Smooth muscle cell (in vitro differentiated cells): ENCODE measurements around the gene ACAP1. TPM values are rescaled to one million over a fixed set of nuclear protein-coding genes. Genes with fewer than 3 reads are reported as not detected.

ENCODE experiments used
- DNase-seq: peaks from one replicate; lab custom pipeline; 2025; ENCODE audit not compliant: unreplicated experiment; lab: John Stamatoyannopoulos, UW
- H2AFZ ChIP-seq: fragments of 200-600 bp; sonication (generic); 2 replicates; pipeline ENCODE4 v1.6.0; 2016; ENCODE audit warnings: antibody characterized with exemption, low read depth, mild to moderate bottlenecking
- H3F3A ChIP-seq: fragments of 200-600 bp; sonication (generic); 2 replicates; pipeline ENCODE4 v1.6.0; 2017; ENCODE audit warnings: antibody characterized with exemption, low read depth
- H3K27ac ChIP-seq: fragments of 200-600 bp; sonication (generic); 2 replicates; pipeline ENCODE4 v1.5.1; 2016; ENCODE audit warnings: low read depth, mild to moderate bottlenecking
- H3K27me3 ChIP-seq: fragments of 200-600 bp; sonication (generic); 2 replicates; pipeline ENCODE4 v1.6.1; 2016; ENCODE audit warnings: low read depth, mild to moderate bottlenecking
- H3K36me3 ChIP-seq: fragments of 200-600 bp; sonication (generic); 2 replicates; pipeline ENCODE4 v1.5.1; 2016; ENCODE audit warnings: low read depth
- H3K4me1 ChIP-seq: fragments of 200-600 bp; sonication (generic); 2 replicates; pipeline ENCODE4 v1.5.1; 2016; ENCODE audit warnings: low read depth
- H3K4me2 ChIP-seq: fragments of 200-600 bp; sonication (generic); 2 replicates; pipeline ENCODE4 v1.6.0; 2016; ENCODE audit warnings: mild to moderate bottlenecking
- H3K4me3 ChIP-seq: fragments of 200-600 bp; sonication (generic); 2 replicates; pipeline ENCODE4 v1.5.1; 2016; ENCODE audit warnings: mild to moderate bottlenecking
- H3K79me2 ChIP-seq: fragments of 200-600 bp; sonication (generic); 2 replicates; pipeline ENCODE4 v1.6.0; 2016; ENCODE audit warnings: low read depth, mild to moderate bottlenecking
- H3K9ac ChIP-seq: fragments of 200-600 bp; sonication (generic); 2 replicates; pipeline ENCODE4 v1.6.0; 2016; ENCODE audit warnings: low read depth
- H3K9me3 ChIP-seq: fragments of 200-600 bp; sonication (generic); replicated peaks from 2 replicates; pipeline ENCODE4 v1.5.1; 2016; ENCODE audit warnings: low read depth
- H4K20me1 ChIP-seq: fragments of 200-600 bp; sonication (generic); 2 replicates; pipeline ENCODE4 v1.6.0; 2016; ENCODE audit warnings: low read depth
- WGBS: methylation state at CpG from one replicate; pipeline ENCODE4 v1.1.7; 2016; ENCODE audit warnings: low lambda C conversion rate; 5-methylcytosine and 5-hydroxymethylcytosine counted together
- polyA plus RNA-seq: library from polyadenylated mRNA; unstranded; fragments of >200 nt; fragmentation: Nextera tagmentation; extraction: Ambion mirVana; gene quantifications from 2 replicates; pipeline ENCODE4 v1.2.1, GENCODE V29; 2016
- total RNA-seq: library from RNA; depleted of rRNA; stranded (reverse); fragments of >200 nt; gene quantifications from 2 replicates; pipeline ENCODE4 v1.2.3, GENCODE V29; 2014
- TF ChIP-seq, protein P1 (sequence below): fragments of 200-600 bp; sonication (generic); IDR thresholded peaks from 2 replicates; pipeline ENCODE4 v1.5.1; 2017; ENCODE audit warnings: borderline replicate concordance, mild to moderate bottlenecking, antibody characterized with exemption; ENCODE audit not compliant: insufficient read depth, poor library complexity, severe bottlenecking

Gene ACAP1
- total and polyA plus RNA-seq, 2 experiments from 2014 or later = 15.2 to 31.6 TPM

DNA sequence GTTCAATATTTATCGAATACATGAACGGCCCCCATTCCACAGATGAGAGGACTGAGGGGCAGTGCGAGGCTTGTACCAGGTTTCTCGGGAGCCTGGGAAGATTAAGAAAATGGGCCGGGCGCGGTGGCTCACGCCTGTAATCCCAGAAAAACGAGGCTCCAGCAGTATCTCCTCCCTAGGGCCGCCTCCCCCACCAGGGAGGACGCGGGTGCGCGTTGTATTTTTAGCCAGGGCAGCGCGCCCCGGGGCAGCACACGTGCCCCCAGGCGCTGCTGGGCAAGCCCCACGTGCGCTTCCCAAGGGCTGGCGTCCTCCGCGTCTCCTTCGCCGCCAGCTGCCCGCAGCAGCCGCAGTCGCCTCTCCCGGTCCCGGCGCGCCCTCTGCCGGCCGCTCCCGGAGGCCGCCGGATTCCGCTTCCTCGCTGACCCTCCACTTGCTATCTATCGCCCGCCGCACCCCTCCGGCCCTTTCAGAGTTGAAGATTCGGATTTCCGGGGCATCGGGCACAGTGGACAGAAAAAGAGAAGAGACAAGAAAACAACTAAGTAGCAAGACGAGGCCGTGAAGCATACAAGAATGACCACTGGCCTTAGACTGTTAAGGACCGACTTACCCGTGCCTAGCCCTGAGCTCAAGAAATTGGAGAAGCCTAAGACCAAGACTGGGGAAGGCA, 40.0 kb upstream of the ACAP1 start:
- Histone ChIP-seq H3K27ac (no peak overlapping the region), H3K4me3 (no peak overlapping the region), H3K4me1 (no peaks in the 10 kb centered on the region), H3K4me2 (peak overlapping the region; percentile 79), H4K20me1 (no peaks in the 10 kb centered on the region), H2AFZ (peak overlapping the region; percentile 50), H3F3A (peaks cover 8% of the 10 kb centered on the region), H3K9ac (no peak overlapping the region), H3K36me3 (no peaks in the 10 kb centered on the region), H3K27me3 (peaks cover 41% of the 10 kb centered on the region), H3K9me3 (no peaks in the 10 kb centered on the region), H3K79me2 (no peaks in the 10 kb centered on the region)
- peak; percentile 52 for DNase-seq
- WGBS = 8% methylated on average over 49 of the region's 51 CpGs
- TF ChIP-seq, protein P1, sequence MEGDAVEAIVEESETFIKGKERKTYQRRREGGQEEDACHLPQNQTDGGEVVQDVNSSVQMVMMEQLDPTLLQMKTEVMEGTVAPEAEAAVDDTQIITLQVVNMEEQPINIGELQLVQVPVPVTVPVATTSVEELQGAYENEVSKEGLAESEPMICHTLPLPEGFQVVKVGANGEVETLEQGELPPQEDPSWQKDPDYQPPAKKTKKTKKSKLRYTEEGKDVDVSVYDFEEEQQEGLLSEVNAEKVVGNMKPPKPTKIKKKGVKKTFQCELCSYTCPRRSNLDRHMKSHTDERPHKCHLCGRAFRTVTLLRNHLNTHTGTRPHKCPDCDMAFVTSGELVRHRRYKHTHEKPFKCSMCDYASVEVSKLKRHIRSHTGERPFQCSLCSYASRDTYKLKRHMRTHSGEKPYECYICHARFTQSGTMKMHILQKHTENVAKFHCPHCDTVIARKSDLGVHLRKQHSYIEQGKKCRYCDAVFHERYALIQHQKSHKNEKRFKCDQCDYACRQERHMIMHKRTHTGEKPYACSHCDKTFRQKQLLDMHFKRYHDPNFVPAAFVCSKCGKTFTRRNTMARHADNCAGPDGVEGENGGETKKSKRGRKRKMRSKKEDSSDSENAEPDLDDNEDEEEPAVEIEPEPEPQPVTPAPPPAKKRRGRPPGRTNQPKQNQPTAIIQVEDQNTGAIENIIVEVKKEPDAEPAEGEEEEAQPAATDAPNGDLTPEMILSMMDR = peak; percentile 97

DNA sequence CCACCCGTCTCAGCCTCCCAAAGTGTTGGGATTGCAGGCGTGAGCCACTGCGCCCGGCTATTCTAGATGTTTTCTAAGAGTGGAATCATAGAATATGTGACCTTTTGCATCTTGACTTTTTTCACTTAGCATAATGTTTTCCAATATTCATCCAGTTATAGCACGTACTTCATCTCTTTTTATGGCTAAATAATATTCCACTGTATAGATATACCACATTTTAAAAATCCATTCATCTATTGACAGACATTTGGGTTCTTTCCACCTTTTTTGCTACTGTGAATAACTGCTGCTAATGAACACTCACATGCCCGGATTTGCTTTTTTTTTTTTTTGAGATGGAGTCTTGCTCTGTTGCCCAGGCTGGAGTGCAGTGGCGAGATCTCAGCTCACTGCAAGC, 32.1 kb upstream of the ACAP1 start:
- TF ChIP-seq, protein P1 = no peak
- no peak overlapping the region for H3K4me3 ChIP-seq
- H3K27me3 ChIP-seq = no peaks in the 10 kb centered on the region
- no peak overlapping the region for H2AFZ ChIP-seq
- WGBS = 97% methylated on average over 7 of the region's 7 CpGs
- no peaks in the 10 kb centered on the region for H3K9me3 ChIP-seq
- H3K9ac ChIP-seq = no peak overlapping the region
- no peak overlapping the region for H3K4me2 ChIP-seq
- peaks cover 2% of the 10 kb centered on the region for H3K4me1 ChIP-seq
- no peak for DNase-seq
- peaks cover 5% of the 10 kb centered on the region for H3F3A ChIP-seq
- H3K79me2 ChIP-seq = peaks cover 17% of the 10 kb centered on the region
- peaks cover 14% of the 10 kb centered on the region for H4K20me1 ChIP-seq
- no peak overlapping the region for H3K27ac ChIP-seq
- no peaks in the 10 kb centered on the region for H3K36me3 ChIP-seq

DNA sequence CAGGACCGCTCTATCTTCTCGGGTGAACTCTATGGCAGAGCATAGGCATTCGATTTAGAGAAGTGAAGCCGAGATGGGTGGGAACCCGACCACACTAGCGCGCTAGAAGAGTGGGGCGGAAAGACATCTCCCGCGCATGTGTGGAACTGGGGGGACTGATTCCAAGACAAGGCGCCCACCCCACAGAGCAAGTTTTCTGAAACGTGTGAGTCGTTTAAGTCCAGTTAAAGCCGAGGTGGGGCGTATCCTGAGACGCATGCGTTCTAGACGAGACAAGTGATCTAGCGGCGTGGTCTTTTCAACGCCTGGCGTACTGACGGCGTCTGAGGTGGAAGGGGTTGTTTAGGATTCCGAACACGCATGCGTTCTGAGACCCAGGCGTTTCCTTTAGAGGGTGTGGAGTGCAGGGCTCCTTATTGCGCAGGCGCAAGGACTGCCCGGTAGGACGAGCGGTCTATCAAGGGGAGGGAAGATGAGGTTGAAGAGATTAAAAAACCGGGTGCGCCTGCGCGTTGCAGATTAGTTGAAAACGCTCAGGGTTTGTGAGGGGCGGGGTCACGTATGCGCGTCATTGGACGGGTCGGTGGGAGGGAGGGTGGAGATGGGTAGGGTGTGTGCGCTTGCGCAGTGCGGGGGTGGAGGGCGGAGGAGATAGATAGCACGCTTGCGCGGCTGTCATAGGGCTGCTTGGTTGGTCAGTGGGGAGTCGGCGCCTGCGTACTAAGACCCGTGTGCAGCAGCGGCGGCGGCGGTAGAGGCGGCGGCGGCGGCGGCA, 29.2 kb upstream of the ACAP1 start, which contains the start of gene EIF5A:
EIF5A (plus strand) TSS at position 718 of the 775 bp plus-strand sequence. CDS start 2,008 bp downstream, outside the sequence.
- H3K9ac ChIP-seq = peak within 1 kb of the TSS; percentile 98
- peaks cover 23% of the 10 kb centered on the region for H3F3A ChIP-seq
- TF ChIP-seq, protein P1 = no peak
- peak within 1 kb of the TSS; percentile 99 for H3K4me2 ChIP-seq
- H3K27me3 ChIP-seq = no peaks in the 10 kb centered on the region
- H3K9me3 ChIP-seq = no peaks in the 10 kb centered on the region
- H3K79me2 ChIP-seq = peaks cover 45% of the 10 kb centered on the region
- peaks cover 43% of the 10 kb centered on the region for H4K20me1 ChIP-seq
- peak; percentile 100 for DNase-seq
- H3K36me3 ChIP-seq = peaks cover 4% of the 10 kb centered on the region
- under 1% methylated on average over 64 of the region's 64 CpGs for WGBS
- H3K27ac ChIP-seq = peak within 1 kb of the TSS; percentile 95
- peaks cover 10% of the 10 kb centered on the region for H3K4me1 ChIP-seq
- H3K4me3 ChIP-seq = peak within 1 kb of the TSS; percentile 85
- H2AFZ ChIP-seq = peak within 1 kb of the TSS; percentile 56
